ENCODE results near the gene UGT2A3.

The UGT2A3 gene

DNA sequence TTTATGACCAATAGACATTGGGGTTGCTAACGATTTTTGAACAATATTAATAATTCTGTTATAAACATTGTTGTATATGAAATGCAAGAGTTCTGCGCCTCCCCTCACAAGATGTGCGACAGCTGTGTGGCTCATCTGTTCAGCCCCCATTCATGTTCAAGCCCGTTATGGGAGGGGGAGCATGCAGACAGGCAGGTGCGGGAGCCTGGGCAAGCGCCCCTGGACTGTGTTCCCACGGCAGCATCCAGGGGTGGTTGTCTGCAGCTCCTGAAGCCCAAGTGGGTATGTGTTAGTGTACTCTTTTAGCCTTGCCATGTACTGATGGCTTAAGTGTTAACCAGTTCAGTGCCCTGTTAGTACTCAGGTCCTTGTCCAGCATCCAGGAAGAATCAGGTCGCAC, 34.6 kb downstream of the UGT2A3 start:
- intact Hi-C loops (cut with DNase I) = no loop called here
- peak in 1 of 10 donors; percentile 59 for DNase-seq

DNA sequence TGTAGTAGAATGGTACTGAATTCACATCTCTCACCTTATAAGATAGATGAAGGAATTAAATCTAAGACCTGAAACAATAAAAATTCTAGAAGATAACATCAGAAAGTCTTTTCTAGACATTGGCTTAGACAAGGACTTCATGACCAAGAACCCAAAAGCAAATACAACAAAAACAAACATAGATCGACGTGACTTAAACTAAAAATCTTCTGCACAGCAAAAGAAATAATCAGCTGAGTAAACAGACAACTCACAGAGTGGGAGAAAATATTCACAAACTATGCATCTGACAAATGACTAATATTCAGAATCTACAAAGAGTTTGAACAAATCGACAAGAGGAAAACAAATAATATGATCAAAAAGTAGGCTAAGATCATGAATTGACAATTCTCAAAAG, 38.8 kb downstream of the UGT2A3 start:
- intact Hi-C loops (cut with DNase I) = no loop called here

DNA sequence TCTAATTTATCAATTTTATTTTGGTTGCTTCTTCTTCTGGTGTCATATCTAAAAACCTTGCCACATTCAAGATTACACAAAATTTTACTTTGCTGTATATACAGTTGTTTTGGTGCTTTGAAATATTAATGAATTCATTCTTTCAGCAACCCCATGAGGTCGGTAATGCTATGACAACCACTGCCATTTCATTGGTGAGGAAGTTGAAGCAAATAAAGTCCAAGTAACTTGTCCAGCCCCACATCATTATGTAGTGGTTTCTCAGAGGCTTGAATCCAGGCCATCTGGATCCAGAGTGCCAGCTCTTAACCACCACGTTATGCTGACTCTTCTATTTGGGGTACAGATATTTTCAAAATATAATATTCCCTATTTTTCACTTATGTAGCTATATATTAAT, 42.2 kb downstream of the UGT2A3 start:
- intact Hi-C loops (cut with DNase I) = no loop called here

More for the DNA sequence above, 38.8 kb downstream of the UGT2A3 start:
- DNase-seq = no peak

DNA sequence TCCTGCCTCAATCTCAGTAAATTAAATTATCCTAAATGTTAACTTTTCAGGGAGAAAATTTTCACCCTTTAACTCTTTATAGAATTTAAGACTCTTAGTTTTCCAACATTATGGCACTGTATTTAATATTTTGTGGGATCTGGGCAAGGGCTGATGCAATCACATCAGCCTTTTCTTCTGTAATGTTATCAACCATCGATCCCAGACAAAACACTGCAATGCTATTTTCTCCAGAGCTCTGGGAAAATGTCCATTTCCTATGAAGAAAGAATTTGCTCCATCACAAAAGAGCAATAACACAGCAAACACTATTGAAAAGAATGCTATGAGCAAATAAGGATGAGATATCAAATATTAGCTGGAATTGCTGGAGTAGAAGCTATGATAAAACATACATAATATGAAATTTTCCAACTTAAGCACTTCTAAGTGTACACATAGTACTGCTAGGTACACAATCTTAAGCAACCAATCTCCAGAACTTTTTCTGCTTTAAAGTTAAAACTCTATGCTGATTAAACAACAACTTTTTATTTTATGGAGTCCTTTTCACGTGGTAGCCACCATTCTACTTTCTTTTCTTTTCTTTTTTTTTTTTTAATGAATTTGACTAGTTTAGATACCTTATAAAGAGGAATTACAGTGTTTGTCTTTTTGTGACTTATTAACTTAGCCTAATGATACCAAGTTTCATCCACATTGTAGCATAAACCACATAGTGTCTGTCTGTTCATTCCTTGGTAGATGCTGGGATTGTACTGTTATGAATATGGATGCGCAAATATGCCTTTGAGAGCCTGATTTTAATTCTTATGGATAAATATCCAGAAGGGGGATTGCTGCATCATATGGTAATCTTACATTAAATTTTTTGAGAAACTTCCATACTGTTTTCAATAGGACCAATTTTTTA, 43.6 kb downstream of the UGT2A3 start:
- intact Hi-C loops (cut with DNase I) = no loop called here
- no peak for DNase-seq

More for the DNA sequence above, 42.2 kb downstream of the UGT2A3 start:
- DNase-seq = no peak

DNA sequence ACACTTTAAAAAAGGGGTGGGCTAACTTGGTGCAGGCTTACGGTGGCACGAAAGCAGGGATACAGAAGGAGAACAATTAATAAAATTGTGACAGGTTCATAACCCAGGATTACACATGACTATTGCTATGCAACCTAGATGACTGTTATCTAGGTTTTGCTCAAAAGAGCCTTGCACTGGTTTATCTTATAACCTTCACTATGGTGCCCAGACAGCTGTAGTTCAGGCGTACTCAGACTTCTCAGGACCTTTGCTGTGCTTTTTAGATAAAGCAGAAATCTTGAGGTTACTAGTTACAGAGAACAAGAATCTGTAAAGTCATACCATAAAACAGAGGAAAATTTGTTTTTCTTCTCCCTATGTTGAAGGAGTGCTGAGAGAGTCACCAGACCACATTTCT, 44.4 kb downstream of the UGT2A3 start:
- intact Hi-C loops (cut with DNase I) = no loop called here
- no peak for DNase-seq

DNA sequence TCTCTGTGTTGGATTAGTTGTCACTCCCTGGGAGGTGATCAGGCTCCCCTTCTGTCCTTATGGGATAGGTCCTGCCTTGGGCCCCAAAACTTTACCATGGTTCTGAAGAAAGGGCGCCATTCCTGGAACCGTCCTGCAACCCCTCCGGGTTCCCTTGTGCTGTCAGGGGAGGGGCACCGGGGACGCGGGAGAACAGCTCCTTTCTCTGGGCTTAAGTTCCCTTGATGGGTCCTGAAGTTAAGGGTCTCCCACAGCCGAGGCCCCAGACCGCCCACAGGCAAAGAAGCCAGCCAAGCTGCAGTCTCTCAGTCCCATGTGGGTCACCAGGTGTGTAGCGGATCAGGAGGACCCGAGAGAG, 44.8 kb downstream of the UGT2A3 start:
- intact Hi-C loops (cut with DNase I) = no loop called here

DNA sequence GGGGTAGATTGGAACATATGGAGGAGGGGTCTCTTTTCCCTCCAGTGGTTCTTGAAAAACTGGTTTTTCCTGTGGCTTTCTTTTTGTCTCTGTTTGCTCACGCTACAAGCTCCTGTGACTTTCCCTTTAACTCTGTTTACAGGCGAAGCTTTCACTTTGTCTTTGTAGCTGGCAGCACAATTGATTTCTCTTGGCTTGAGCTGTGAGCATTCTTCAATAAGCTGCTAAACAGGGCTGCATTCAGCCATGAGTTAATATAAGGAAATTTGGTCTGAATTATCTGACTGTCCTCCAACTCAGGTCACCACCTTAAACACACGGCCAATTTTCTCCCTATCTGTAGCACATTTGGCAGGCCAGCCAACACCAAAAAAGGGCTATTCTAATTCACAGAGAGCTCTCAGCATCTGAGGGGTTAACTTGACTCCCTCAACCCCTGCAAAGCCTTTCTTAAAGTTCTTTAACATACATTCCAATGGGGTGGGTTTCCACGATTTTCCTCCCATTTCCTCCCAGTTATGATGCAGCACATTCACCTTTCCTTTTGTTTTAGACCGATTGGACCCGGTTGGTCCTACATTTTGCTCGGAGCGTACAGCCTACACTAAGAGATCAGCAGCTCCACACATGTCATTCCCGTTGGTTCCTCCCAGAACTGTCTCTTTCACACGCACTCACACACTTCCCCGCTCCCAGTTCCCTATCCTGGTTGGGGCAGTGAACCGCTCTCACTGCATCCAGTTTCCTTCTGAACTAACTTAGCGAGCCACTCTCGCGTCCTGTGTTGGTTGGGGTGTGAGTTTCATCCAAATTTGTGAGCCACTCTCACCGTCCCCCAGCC, 45.4 kb downstream of the UGT2A3 start:
- intact Hi-C loops (cut with DNase I) = no loop called here
- peak in 1 of 10 donors; percentile 31 for DNase-seq

More for the DNA sequence above, 44.8 kb downstream of the UGT2A3 start:
- peak in 1 of 10 donors; percentile 76 for DNase-seq

DNA sequence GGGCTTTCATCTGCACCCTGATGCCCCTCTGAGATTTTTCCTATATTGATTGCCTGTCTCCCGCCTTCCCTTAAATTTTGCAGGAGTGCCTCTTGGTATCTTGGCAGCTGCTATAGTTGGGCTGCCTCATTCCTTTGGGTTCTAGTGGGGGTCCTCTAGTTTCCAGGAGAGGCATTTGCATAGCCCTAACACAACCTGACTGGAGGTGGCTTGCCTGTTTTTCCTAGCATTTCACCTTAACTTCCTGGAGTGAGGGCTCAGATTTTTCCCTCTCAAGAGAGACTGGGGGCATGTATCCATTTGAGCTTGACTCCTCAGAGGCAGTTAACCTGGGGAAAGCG, 46.0 kb downstream of the UGT2A3 start:
- intact Hi-C loops (cut with DNase I) = no loop called here
- DNase-seq = no peak

GRCh38 chr4:68904786-68905185, 46.8 kb downstream of the UGT2A3 start:
- no peak for DNase-seq
- intact Hi-C loops (cut with DNase I) = no loop called here

DNA sequence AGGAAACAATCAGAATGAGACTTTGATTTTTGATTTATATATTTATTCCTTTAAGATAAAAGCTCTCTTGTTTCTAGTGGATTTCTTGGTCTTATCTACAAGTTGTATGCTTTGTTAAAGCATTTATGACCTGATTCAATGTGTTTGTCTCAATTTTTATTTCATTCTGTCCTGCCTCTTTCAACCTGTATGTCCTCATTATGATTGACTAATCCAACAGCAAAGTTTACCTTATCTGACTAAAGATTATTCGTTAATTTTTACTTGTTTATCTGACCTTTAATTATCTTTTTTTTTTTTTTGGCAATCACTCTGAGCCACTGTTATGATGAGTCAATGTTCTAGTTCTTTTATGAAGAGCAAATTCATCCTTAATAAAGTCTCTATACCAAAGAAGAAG, 54.9 kb downstream of the UGT2A3 start:
- intact Hi-C loops (cut with DNase I) = no loop called here
- DNase-seq = no peak

DNA sequence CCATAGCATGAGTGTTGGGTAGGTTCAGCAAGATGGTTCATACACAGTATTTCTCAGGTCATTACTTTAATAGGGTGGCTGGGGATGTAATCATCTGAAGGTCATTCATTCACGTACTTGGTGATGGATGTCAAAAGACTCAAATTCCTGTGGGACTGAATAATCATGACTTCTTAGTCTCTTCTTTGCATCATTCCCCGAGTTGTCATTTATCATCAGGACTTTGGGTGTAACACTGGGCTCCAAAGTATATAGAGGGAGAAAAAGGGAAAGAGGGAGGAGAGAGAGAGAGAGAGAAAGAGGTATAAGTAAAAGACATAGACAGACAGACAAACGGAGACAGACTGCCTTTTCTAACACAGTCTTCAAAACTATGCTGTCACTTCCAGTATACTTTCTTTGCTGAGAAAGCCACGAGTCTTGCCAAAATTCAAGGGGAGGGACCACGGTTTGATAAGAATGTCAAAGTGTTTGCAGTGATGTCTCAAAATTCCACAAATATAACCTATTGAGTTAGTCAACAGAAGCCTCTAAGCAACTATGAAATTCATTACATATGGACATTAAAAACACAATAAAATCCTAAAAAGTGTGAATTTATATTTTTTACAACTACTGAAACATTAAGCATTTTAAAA, 55.9 kb downstream of the UGT2A3 start:
- intact Hi-C loops (cut with DNase I) = no loop called here
- no peak for DNase-seq

DNA sequence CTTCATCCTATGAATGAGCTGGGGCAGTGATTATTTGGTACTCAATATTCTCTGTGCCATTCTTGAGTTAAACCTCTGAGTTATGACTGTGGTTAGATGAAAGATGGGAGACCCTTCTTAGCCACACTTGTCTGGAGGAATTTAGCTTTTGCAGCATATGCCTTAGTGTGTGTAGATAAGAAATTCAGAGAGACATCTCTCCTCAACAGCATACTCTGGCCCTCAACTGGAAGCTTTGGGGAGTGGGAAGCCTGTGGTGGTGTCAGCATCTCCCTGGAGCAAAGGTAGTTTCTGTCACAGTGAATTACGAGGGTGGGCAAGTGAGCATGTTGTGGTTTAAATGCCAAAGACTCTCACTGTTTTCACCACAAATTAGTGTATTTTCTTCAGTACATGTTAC, 58.7 kb downstream of the UGT2A3 start:
- intact Hi-C loops (cut with DNase I) = no loop called here

DNA sequence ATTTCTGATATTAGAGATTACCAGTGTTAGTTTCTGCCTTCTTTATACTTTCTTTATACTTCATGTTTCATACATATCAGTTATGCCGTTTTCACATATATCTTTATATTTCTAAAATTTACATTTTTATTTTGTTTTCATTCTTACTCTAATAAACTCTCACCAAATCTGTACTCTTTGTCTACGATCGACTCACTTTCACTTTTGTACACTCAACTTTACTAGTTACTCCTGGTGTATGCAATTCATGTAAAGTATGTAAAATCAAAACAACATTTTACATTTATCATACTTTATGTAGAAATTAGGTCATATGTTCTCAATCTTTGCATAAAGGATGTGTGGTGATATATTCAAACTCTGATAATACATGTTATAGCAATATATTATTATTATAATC, 59.9 kb downstream of the UGT2A3 start:
- intact Hi-C loops (cut with DNase I) = no loop called here
- DNase-seq = no peak

More for the DNA sequence above, 58.7 kb downstream of the UGT2A3 start:
- DNase-seq = no peak

DNA sequence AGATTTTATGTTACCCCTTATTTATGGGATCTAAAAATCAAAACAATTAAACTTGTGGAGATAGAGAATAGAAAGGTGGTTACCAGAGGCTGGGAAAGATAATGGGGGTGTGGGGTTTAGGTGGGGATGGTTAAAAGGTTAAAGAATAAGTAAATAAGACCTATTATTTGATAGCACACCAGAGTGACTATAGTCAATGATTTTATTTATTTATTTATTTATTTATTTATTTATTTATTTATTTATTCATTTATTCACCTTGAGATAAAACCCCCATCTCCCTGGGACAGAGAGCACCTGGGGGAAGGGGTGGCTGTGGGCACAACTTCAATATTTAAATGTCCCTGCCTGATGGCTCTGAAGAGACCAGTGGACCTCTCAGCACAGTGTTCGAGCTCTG, 66.1 kb downstream of the UGT2A3 start:
- intact Hi-C loops (cut with DNase I) = no loop called here
- DNase-seq = no peak

DNA sequence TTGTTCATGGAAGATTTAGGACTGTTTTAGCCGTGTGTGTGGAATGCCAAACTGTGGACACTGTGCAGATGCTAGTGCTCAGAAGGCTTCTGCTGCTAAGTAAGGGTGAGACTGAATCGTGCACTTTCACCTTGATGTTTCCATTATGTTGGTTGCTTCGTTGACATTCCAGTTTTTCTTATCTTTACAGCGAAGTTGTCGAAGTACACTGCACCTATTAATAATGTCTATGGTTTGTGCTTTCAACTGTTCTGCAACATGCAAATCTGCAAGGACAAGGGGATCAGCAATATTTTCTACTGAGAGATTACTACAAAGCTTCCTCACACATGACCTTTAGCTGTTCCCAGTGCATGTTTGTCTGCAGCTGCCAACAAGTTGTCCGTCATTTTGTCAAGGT, 67.7 kb downstream of the UGT2A3 start:
- intact Hi-C loops (cut with DNase I) = no loop called here
- no peak for DNase-seq
